ENCODE data around the gene VAV3.

DNA sequence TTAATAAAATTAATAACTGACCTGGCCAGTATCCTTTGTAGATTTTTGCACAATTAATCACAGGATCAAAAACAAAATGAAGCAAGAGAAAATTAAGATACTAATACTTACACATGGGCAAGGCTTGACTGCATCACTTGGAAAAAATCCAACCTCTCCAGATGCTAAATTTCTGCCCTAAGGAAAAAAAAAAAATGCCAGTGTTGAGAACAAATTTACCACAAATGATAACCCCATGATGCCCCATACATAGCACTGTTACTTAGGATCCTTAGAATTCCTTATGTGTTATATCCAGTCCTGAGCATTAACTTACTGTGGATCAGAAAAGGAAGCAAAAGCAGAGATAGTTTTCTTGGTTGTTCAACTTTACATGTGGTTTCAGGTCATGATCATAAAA lies 347.5 kb downstream of the VAV3 start:
- TF ChIP-seq CTCF (IDR thresholded peaks at IDR 0.05 in 2 of 3, conservative IDR thresholded peaks at IDR 0.05 in 1 of 3; ENCODE audit: borderline replicate concordance in 1 of 3, insufficient read depth in 1 of 3, low read depth in 2 of 3, low read length in 2 of 3) = no peak
- TF ChIP-seq POLR2A (IDR thresholded peaks at IDR 0.05; ENCODE audit: borderline replicate concordance, extremely low read depth, insufficient read depth, insufficient read length) = no peak
- TF ChIP-seq CBX3 (IDR thresholded peaks at IDR 0.05; ENCODE audit: low read depth) = no peak
- TF ChIP-seq, protein P1, sequence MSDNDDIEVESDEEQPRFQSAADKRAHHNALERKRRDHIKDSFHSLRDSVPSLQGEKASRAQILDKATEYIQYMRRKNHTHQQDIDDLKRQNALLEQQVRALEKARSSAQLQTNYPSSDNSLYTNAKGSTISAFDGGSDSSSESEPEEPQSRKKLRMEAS (IDR thresholded peaks at IDR 0.05) = no peak
- no peak for TF ChIP-seq YY1 (IDR thresholded peaks at IDR 0.05; ENCODE audit: extremely low read depth, insufficient replicate concordance, low read depth, low read length)
- no peak for TF ChIP-seq CEBPB (IDR thresholded peaks at IDR 0.05; ENCODE audit: low read depth)
- no peak for TF ChIP-seq REST (IDR thresholded peaks at IDR 0.05; ENCODE audit: low read depth)
- no peak for TF ChIP-seq EZH2phosphoT487 (IDR thresholded peaks at IDR 0.05; ENCODE audit: borderline replicate concordance)
- no peak for TF ChIP-seq EZH2 (IDR thresholded peaks at IDR 0.05)
- no peak for TF ChIP-seq SIN3A (IDR thresholded peaks at IDR 0.05; ENCODE audit: low read depth)
- TF ChIP-seq JUND (IDR thresholded peaks at IDR 0.05) = no peak
- no peak for TF ChIP-seq ZNF274 (IDR thresholded peaks at IDR 0.05; ENCODE audit: low read depth, low read length)
- no peak for TF ChIP-seq POLR2AphosphoS5 (IDR thresholded peaks at IDR 0.05; ENCODE audit: low read depth, low read length)
